MCF 10A (cell line): Measurements from ENCODE around the gene RNU6-8. TPM values are rescaled to one million over a fixed set of nuclear protein-coding genes. Genes with fewer than 3 reads are reported as not detected.

ENCODE experiments used
- BruUV-seq: library from RNA; stranded (reverse); fragments of 400-500 nt; replicated peaks from 2 replicates; lab custom pipeline; 2021; lab: Mats Ljungman, UMichigan
- CTCF ChIA-PET: fragments of 300-600 bp; sonication (Branson Sonifier 250); formaldehyde crosslinking; extraction: SDS; loops from one replicate; lab custom pipeline; 2021; ENCODE audit warnings: antibody characterized with exemption, inconsistent platforms; lab: Yijun Ruan, JAX
- POLR2A ChIA-PET: fragments of 300-600, 350-650 bp; sonication (Branson Sonifier 250); formaldehyde crosslinking; extraction: SDS; loops from one replicate; lab custom pipeline; 2020; ENCODE audit warnings: antibody characterized with exemption, inconsistent platforms; lab: Yijun Ruan, JAX
- DNase-seq: peaks from one replicate; pipeline ENCODE4 v3.0.0-alpha.2; 2018; ENCODE audit not compliant: unreplicated experiment
- H3K27ac Mint-ChIP-seq: one replicate; pipeline ENCODE4 v1.8.0; 2022; ENCODE audit warnings: mild to moderate bottlenecking, low read depth, mixed read lengths; ENCODE audit not compliant: unreplicated experiment
- H3K27me3 Mint-ChIP-seq: one replicate; pipeline ENCODE4 v1.8.0; 2022; ENCODE audit warnings: mixed read lengths; ENCODE audit not compliant: insufficient read depth, unreplicated experiment
- H3K36me3 Mint-ChIP-seq: one replicate; pipeline ENCODE4 v1.8.0; 2022; ENCODE audit warnings: mild to moderate bottlenecking, moderate library complexity, mixed read lengths; ENCODE audit not compliant: insufficient read depth, unreplicated experiment
- H3K4me1 Mint-ChIP-seq: one replicate; pipeline ENCODE4 v1.8.0; 2022; ENCODE audit warnings: mixed read lengths; ENCODE audit not compliant: insufficient read depth, unreplicated experiment
- H3K4me3 Mint-ChIP-seq: one replicate; pipeline ENCODE4 v1.8.0; 2022; ENCODE audit warnings: mild to moderate bottlenecking, moderate library complexity, mixed read lengths; ENCODE audit not compliant: unreplicated experiment
- H3K9me3 Mint-ChIP-seq: one replicate; pipeline ENCODE4 v1.8.0; 2022; ENCODE audit warnings: mixed read lengths; ENCODE audit not compliant: unreplicated experiment
- CTCF ChIP-seq: fragments of 200-600 bp; IDR thresholded peaks from one replicate; pipeline ENCODE4 v1.8.0; 2022; ENCODE audit warnings: antibody characterized with exemption, mild to moderate bottlenecking; ENCODE audit not compliant: unreplicated experiment
- intact Hi-C: fragments of 100-400 bp; cut with micrococcal nuclease; formaldehyde crosslinking; loops from 2 replicates; pipeline ENCODE4 v1.14.1; 2022
- total RNA-seq: library from RNA; stranded (reverse); gene quantifications from 2 replicates; pipeline ENCODE4 v1.2.3, GENCODE V29; 2022

Gene RNU6-8
- total RNA-seq, 1 experiment from 2014 or later: not detected

DNA sequence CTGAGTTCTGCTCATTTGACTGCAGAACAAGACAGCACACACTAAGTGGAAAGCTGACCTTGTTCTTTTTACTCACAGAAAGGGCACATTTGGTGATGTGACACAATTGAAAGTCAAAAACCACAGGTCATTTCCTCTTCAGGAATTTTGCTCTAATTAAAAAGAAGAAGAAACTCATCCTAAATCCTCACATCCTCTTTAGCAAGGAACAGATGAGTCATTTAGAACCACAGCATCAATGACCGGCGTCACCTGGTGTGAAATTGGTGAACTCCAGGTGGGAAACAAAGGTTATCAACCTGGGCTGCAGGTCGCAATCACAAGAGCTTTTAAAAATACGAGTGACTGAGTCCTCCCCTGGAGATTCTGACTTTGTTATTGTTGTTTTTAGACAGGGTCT lies 2.9 kb upstream of the RNU6-8 start:
- Mint-ChIP-seq H3K4me1 (peaks cover 21% of the 10 kb centered on the region), H3K27ac (no peak overlapping the region), H3K36me3 (peaks cover 9% of the 10 kb centered on the region), H3K27me3 (no peaks in the 10 kb centered on the region), H3K4me3 (no peak overlapping the region), H3K9me3 (no peaks in the 10 kb centered on the region)
- CTCF ChIA-PET: interaction anchor here (1.9 to 2.2 kb wide), 2 partner anchors 45 to 48 kb away, joined by 7 read pairs; no protein-coding TSS in a partner anchor
- no TSS peak for BruUV-seq
- intact Hi-C loops: no loop called here
- peak; percentile 19 for DNase-seq
- no peak for TF ChIP-seq CTCF
- POLR2A ChIA-PET: interaction anchor here (1.2 kb wide), 1 partner anchor 267 kb away, joined by 3 read pairs; no protein-coding TSS in a partner anchor

DNA sequence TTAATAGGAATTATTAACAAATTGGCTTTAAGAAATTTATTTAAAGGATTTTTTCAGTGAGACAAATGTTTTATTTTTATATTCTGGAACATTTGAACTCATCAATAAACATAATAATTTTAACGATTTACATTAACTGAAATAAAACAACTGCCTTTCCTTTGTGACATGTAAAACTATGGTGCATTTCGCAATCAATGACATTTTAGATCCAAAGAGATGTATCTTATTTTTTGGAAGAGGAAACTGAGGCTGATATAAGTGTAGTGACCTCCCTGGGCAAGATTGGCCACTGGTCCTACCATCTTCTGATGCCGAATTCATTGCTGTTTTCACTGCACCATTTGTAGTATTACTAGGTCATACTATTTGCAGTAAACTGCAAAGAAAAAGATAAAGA lies 2.5 kb upstream of the RNU6-8 start:
- H3K27me3 Mint-ChIP-seq: no peaks in the 10 kb centered on the region
- no peak for DNase-seq
- TF ChIP-seq CTCF: no peak
- H3K36me3 Mint-ChIP-seq: peaks cover 12% of the 10 kb centered on the region
- intact Hi-C loops: no loop called here
- BruUV-seq: no TSS peak
- H3K27ac Mint-ChIP-seq: no peak overlapping the region
- H3K9me3 Mint-ChIP-seq: no peaks in the 10 kb centered on the region
- ChIA-PET CTCF (interaction anchor here (1.0 kb wide), 1 partner anchor 47 kb away, joined by 3 read pairs; no protein-coding TSS in a partner anchor), POLR2A (no interaction called here)
- H3K4me3 Mint-ChIP-seq: no peak overlapping the region
- H3K4me1 Mint-ChIP-seq: peaks cover 21% of the 10 kb centered on the region

GRCh38 chr14:32203928-32204357 lies 874 bp upstream of the RNU6-8 start:
- TF ChIP-seq CTCF: no peak
- ChIA-PET CTCF (interaction anchor here (0.6 kb wide), 1 partner anchor 270 kb away, joined by 3 read pairs; no protein-coding TSS in a partner anchor), POLR2A (interaction anchor here (0.7 to 2.7 kb wide), 11 partner anchors 8 to 356 kb away, joined by 3 to 14 read pairs (median 4); partner anchors contain the start of gene ARHGAP5)
- Mint-ChIP-seq H3K4me3 (peak overlapping the region; percentile 89), H3K9me3 (no peaks in the 10 kb centered on the region), H3K36me3 (peaks cover 12% of the 10 kb centered on the region), H3K27me3 (no peaks in the 10 kb centered on the region), H3K4me1 (peaks cover 21% of the 10 kb centered on the region), H3K27ac (peak overlapping the region; percentile 98)
- intact Hi-C loops: loop anchor here (1.0 kb wide), 1 partner anchor 265 kb away; no protein-coding TSS in a partner anchor
- BruUV-seq: TSS peak; percentile 31
- DNase-seq: no peak

DNA sequence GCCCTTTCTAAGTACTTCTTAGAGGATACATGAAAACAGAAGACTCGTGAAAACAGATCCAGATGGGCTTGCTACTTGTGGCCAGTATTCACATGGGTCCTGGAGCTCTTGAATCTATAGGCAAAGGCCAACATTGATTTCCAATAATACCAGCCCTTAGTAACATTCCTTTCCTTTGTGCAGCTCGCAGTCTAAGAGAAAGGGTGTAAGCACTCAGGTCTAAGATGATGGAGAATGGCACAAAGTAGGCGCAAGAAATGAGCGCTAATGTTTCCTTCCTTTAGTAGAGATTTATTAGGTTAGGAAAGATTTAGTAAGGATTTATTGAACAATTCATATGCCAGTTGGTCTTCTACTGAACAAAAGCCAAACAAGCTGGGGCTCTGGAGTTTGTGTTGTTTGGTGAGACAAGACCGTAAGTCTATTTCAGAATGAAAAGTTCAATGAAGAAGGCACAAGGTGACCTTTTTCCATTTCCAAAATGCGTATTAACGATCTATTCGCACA lies 525 bp downstream of the RNU6-8 start:
- no peak for DNase-seq

More for the DNA sequence above, 525 bp downstream of the RNU6-8 start:
- CTCF ChIA-PET: interaction anchor here (0.6 kb wide), 1 partner anchor 121 kb away, joined by 4 read pairs; no protein-coding TSS in a partner anchor
- Mint-ChIP-seq H3K4me1 (peaks cover 21% of the 10 kb centered on the region), H3K4me3 (peak overlapping the region; percentile 89), H3K9me3 (no peaks in the 10 kb centered on the region), H3K27me3 (no peaks in the 10 kb centered on the region), H3K27ac (peak overlapping the region; percentile 98), H3K36me3 (peaks cover 12% of the 10 kb centered on the region)
- TF ChIP-seq CTCF: no peak
- POLR2A ChIA-PET: interaction anchor here (0.7 to 2.7 kb wide), 10 partner anchors 10 to 1264 kb away, joined by 3 to 14 read pairs (median 4); partner anchors contain the start of gene ARHGAP5
- intact Hi-C loops: no loop called here
- BruUV-seq: no TSS peak
